A673 (cell line): ENCODE results near the gene N4BP3.

Experiments
- EZH2 ChIP-seq: fragments of 200-600 bp; sonication (generic); IDR thresholded peaks from 2 replicates; pipeline ENCODE4 v1.6.1; 2017; ENCODE audit warnings: borderline replicate concordance, low read depth, mild to moderate bottlenecking, mixed read lengths, antibody characterized with exemption, low read length; ENCODE audit not compliant: poor library complexity, severe bottlenecking
- TF ChIP-seq, protein P1 (sequence below): fragments of 300-800, 200-600 bp; sonication (generic); conservative IDR thresholded peaks from 2 replicates; pipeline ENCODE4 v1.5.1; 2017; ENCODE audit warnings: low read depth, mild to moderate bottlenecking, antibody characterized with exemption, low read length, moderate library complexity, mixed read lengths

DNA sequence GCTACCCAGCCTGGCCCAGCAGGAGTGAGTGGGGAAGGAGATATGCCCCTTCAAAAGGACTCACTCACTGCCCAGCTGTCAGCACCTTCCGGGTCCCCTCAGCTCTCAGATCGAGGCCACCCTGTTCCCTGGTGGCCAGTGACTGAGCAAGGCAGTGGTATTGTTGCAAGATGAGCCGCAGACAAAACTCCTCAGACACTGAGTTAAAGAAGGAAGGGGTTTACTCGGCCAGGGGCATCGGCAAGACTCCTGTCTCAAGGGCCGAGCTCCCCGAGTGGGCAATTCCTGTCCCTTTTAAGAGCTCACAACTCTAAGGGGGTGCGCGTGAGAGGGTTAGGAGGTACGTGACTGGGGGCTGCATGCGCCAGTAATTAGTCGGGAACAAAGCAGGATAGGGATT is 9.7 kb upstream of the N4BP3 start:
- no peak for TF ChIP-seq EZH2
- TF ChIP-seq, protein P1, sequence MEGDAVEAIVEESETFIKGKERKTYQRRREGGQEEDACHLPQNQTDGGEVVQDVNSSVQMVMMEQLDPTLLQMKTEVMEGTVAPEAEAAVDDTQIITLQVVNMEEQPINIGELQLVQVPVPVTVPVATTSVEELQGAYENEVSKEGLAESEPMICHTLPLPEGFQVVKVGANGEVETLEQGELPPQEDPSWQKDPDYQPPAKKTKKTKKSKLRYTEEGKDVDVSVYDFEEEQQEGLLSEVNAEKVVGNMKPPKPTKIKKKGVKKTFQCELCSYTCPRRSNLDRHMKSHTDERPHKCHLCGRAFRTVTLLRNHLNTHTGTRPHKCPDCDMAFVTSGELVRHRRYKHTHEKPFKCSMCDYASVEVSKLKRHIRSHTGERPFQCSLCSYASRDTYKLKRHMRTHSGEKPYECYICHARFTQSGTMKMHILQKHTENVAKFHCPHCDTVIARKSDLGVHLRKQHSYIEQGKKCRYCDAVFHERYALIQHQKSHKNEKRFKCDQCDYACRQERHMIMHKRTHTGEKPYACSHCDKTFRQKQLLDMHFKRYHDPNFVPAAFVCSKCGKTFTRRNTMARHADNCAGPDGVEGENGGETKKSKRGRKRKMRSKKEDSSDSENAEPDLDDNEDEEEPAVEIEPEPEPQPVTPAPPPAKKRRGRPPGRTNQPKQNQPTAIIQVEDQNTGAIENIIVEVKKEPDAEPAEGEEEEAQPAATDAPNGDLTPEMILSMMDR: no peak
